WTC11 (cell line): Measurements from ENCODE around the gene UTS2B. TPM values are rescaled to one million over a fixed set of nuclear protein-coding genes. Genes with fewer than 3 reads are reported as not detected.

Experiments used
- ATAC-seq: fragments of 200-7000 bp; cut with Tn5 transposase; 2 replicates; pipeline ENCODE4 v1.10.0; 2021; ENCODE audit warnings: mild to moderate bottlenecking, moderate library complexity
- CTCF ChIA-PET: fragments of 300-600 bp; sonication (Branson Sonifier 250); formaldehyde crosslinking; loops from one replicate; lab custom pipeline; 2021; ENCODE audit warnings: antibody characterized with exemption; lab: Charles Lee
- POLR2A ChIA-PET: fragments of 350-600 bp; sonication (Branson Sonifier 250); formaldehyde crosslinking; loops from one replicate; lab custom pipeline; 2021; ENCODE audit warnings: antibody characterized with exemption; lab: Charles Lee
- DNase-seq: peaks from one replicate; pipeline ENCODE4 v3.0.0; 2021; ENCODE audit warnings: low spot score
- H3K27ac Mint-ChIP-seq: 2 replicates; pipeline ENCODE4 v1.8.0; 2021; ENCODE audit warnings: mixed read lengths
- H3K27me3 Mint-ChIP-seq: 2 replicates; pipeline ENCODE4 v1.8.0; 2021; ENCODE audit warnings: low read depth, mild to moderate bottlenecking, moderate library complexity, mixed read lengths
- H3K36me3 Mint-ChIP-seq: 2 replicates; pipeline ENCODE4 v1.8.0; 2021; ENCODE audit warnings: mixed read lengths
- H3K4me1 Mint-ChIP-seq: 2 replicates; pipeline ENCODE4 v1.8.0; 2022; ENCODE audit warnings: mixed read lengths
- H3K4me3 Mint-ChIP-seq: 2 replicates; pipeline ENCODE4 v1.8.0; 2021; ENCODE audit warnings: mild to moderate bottlenecking, moderate library complexity, mixed read lengths
- H3K9me3 Mint-ChIP-seq: 2 replicates; pipeline ENCODE4 v1.8.0; 2021; ENCODE audit warnings: mixed read lengths
- ESRRA ChIP-seq: sonication (generic); formaldehyde crosslinking; IDR thresholded peaks from 2 replicates; pipeline ENCODE4 v1.8.1; 2022; ENCODE audit warnings: mild to moderate bottlenecking, missing genetic modification reagents, borderline replicate concordance
- GTF2I ChIP-seq: fragments of 250-450 bp; sonication (Bioruptor Pico); conservative IDR thresholded peaks from 2 replicates; pipeline ENCODE4 v1.4.0; 2021; ENCODE audit warnings: mild to moderate bottlenecking
- JAZF1 ChIP-seq: fragments of 250-450 bp; sonication (Bioruptor Pico); IDR thresholded peaks from 2 replicates; pipeline ENCODE4 v1.9.0; 2021; ENCODE audit warnings: moderate library complexity, mild to moderate bottlenecking, inconsistent platforms
- JUN ChIP-seq: sonication (generic); formaldehyde crosslinking; IDR thresholded peaks from 2 replicates; pipeline ENCODE4 v1.8.0; 2023; ENCODE audit warnings: mild to moderate bottlenecking, missing genetic modification reagents
- NFE2L1 ChIP-seq: sonication (generic); formaldehyde crosslinking; IDR thresholded peaks from 2 replicates; pipeline ENCODE4 v1.8.1; 2023; ENCODE audit warnings: missing genetic modification reagents
- NR3C1 ChIP-seq: sonication (generic); formaldehyde crosslinking; conservative IDR thresholded peaks from 2 replicates; pipeline ENCODE4 v1.8.1; 2023; ENCODE audit warnings: low read depth, mild to moderate bottlenecking, missing genetic modification reagents
- PRRX2 ChIP-seq: fragments of 250-450 bp; sonication (Bioruptor Pico); IDR thresholded peaks from 2 replicates; pipeline ENCODE4 v1.8.0; 2021; ENCODE audit warnings: mild to moderate bottlenecking
- SP1 ChIP-seq: sonication (generic); formaldehyde crosslinking; conservative IDR thresholded peaks from 2 replicates; pipeline ENCODE4 v1.8.1; 2022; ENCODE audit warnings: missing genetic modification reagents
- TP53 ChIP-seq: sonication (generic); formaldehyde crosslinking; IDR thresholded peaks from 2 replicates; pipeline ENCODE4 v1.8.1; 2023; ENCODE audit warnings: mild to moderate bottlenecking, missing genetic modification reagents
- ZNF219 ChIP-seq: sonication (generic); formaldehyde crosslinking; IDR thresholded peaks from 2 replicates; pipeline ENCODE4 v1.8.0; 2023; ENCODE audit warnings: missing genetic modification reagents, mild to moderate bottlenecking, borderline replicate concordance
- ZNF423 ChIP-seq: fragments of 250-450 bp; sonication (Bioruptor Pico); IDR thresholded peaks from 2 replicates; pipeline ENCODE4 v2.1.2; 2022; ENCODE audit warnings: mild to moderate bottlenecking, moderate library complexity
- ZNF671 ChIP-seq: fragments of 250-450 bp; sonication (Bioruptor Pico); IDR thresholded peaks from 2 replicates; pipeline ENCODE4 v1.8.0; 2021; ENCODE audit warnings: mild to moderate bottlenecking
- total RNA-seq: library from RNA; stranded (reverse); gene quantifications from 3 replicates; pipeline ENCODE4 v1.2.3, GENCODE V29; 2021
- TF ChIP-seq, protein P1 (sequence below): sonication (generic); formaldehyde crosslinking; IDR thresholded peaks from 2 replicates; pipeline ENCODE4 v1.8.1; 2022; ENCODE audit warnings: low read depth, missing genetic modification reagents, borderline replicate concordance
- TF ChIP-seq, protein P2 (sequence below): sonication (generic); formaldehyde crosslinking; IDR thresholded peaks from 2 replicates; pipeline ENCODE4 v1.8.1; 2022; ENCODE audit warnings: mild to moderate bottlenecking, missing genetic modification reagents, moderate library complexity, borderline replicate concordance
- TF ChIP-seq, protein P3 (sequence below): sonication (generic); formaldehyde crosslinking; IDR thresholded peaks from 2 replicates; pipeline ENCODE4 v1.8.0; 2022; ENCODE audit warnings: mild to moderate bottlenecking, missing genetic modification reagents
- TF ChIP-seq, protein P4 (sequence below): fragments of 250-450 bp; sonication (Bioruptor Pico); IDR thresholded peaks from 2 replicates; pipeline ENCODE4 v2.1.2; 2022; ENCODE audit warnings: mild to moderate bottlenecking, moderate library complexity
- TF ChIP-seq, protein P5 (sequence below): sonication (generic); formaldehyde crosslinking; conservative IDR thresholded peaks from 2 replicates; pipeline ENCODE4 v1.8.1; 2022; ENCODE audit warnings: mild to moderate bottlenecking, missing genetic modification reagents
- TF ChIP-seq, protein P6 (sequence below): sonication (generic); formaldehyde crosslinking; IDR thresholded peaks from 2 replicates; pipeline ENCODE4 v1.8.0; 2022; ENCODE audit warnings: mild to moderate bottlenecking, missing genetic modification reagents
- TF ChIP-seq, protein P7 (sequence below): fragments of 250-450 bp; sonication (Bioruptor Pico); IDR thresholded peaks from 2 replicates; pipeline ENCODE4 v1.9.0; 2021; ENCODE audit warnings: mild to moderate bottlenecking, borderline replicate concordance
- TF ChIP-seq, protein P8 (sequence below): sonication (generic); formaldehyde crosslinking; IDR thresholded peaks from 2 replicates; pipeline ENCODE4 v1.8.0; 2023; ENCODE audit warnings: missing genetic modification reagents, mild to moderate bottlenecking, borderline replicate concordance

UTS2B gene
- total RNA-seq, 1 experiment from 2014 or later = not detected

DNA sequence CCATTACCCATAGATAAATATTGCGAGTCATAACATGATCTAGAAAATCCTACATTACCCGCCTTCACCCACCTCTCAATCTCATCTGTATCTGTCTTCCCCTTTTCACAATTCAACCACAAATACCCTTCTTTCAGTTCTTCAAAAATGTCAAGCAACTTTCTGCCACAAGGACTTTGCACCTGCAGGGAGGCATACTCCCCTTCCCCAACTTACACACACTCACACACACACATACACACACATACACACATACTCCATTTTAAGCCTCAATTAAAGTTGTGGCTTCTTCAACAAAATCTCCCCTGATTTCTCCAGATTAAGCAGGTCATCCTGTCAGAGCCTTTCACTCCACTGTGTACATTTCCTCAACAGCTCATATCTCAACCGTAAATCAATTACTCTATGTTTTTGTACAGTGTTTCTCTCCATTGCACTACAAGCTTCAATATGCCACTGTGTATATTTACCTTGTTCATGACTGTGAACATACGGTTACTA, 34.2 kb downstream of the UTS2B start:
- POLR2A ChIA-PET = no interaction called here
- H3K4me1 Mint-ChIP-seq = peaks cover 12% of the 10 kb centered on the region
- H3K4me3 Mint-ChIP-seq = no peak overlapping the region
- TF ChIP-seq NFE2L1 (CRISPR knock-in tag) (no peak), SP1 (CRISPR knock-in tag) (no peak), NR3C1 (CRISPR knock-in tag) (no peak), ZNF671 (CRISPR knock-in tag) (no peak), ZNF423 (no peak), TP53 (CRISPR knock-in tag) (no peak), ESRRA (CRISPR knock-in tag) (no peak), GTF2I (CRISPR knock-in tag) (no peak), ZNF219 (CRISPR knock-in tag) (no peak), PRRX2 (CRISPR knock-in tag) (no peak), JUN (CRISPR knock-in tag) (no peak), JAZF1 (CRISPR knock-in tag) (no peak)
- TF ChIP-seq, protein P1, sequence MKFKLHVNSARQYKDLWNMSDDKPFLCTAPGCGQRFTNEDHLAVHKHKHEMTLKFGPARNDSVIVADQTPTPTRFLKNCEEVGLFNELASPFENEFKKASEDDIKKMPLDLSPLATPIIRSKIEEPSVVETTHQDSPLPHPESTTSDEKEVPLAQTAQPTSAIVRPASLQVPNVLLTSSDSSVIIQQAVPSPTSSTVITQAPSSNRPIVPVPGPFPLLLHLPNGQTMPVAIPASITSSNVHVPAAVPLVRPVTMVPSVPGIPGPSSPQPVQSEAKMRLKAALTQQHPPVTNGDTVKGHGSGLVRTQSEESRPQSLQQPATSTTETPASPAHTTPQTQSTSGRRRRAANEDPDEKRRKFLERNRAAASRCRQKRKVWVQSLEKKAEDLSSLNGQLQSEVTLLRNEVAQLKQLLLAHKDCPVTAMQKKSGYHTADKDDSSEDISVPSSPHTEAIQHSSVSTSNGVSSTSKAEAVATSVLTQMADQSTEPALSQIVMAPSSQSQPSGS = no peak
- TF ChIP-seq, protein P2, sequence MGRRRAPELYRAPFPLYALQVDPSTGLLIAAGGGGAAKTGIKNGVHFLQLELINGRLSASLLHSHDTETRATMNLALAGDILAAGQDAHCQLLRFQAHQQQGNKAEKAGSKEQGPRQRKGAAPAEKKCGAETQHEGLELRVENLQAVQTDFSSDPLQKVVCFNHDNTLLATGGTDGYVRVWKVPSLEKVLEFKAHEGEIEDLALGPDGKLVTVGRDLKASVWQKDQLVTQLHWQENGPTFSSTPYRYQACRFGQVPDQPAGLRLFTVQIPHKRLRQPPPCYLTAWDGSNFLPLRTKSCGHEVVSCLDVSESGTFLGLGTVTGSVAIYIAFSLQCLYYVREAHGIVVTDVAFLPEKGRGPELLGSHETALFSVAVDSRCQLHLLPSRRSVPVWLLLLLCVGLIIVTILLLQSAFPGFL (CRISPR knock-in tag) = no peak
- TF ChIP-seq, protein P3, sequence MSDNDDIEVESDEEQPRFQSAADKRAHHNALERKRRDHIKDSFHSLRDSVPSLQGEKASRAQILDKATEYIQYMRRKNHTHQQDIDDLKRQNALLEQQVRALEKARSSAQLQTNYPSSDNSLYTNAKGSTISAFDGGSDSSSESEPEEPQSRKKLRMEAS (CRISPR knock-in tag) = no peak
- TF ChIP-seq, protein P4, sequence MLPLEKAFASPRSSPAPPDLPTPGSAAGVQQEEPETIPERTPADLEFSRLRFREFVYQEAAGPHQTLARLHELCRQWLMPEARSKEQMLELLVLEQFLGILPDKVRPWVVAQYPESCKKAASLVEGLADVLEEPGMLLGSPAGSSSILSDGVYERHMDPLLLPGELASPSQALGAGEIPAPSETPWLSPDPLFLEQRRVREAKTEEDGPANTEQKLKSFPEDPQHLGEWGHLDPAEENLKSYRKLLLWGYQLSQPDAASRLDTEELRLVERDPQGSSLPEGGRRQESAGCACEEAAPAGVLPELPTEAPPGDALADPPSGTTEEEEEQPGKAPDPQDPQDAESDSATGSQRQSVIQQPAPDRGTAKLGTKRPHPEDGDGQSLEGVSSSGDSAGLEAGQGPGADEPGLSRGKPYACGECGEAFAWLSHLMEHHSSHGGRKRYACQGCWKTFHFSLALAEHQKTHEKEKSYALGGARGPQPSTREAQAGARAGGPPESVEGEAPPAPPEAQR = no peak
- TF ChIP-seq, protein P5, sequence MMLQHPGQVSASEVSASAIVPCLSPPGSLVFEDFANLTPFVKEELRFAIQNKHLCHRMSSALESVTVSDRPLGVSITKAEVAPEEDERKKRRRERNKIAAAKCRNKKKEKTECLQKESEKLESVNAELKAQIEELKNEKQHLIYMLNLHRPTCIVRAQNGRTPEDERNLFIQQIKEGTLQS = no peak
- TF ChIP-seq, protein P6, sequence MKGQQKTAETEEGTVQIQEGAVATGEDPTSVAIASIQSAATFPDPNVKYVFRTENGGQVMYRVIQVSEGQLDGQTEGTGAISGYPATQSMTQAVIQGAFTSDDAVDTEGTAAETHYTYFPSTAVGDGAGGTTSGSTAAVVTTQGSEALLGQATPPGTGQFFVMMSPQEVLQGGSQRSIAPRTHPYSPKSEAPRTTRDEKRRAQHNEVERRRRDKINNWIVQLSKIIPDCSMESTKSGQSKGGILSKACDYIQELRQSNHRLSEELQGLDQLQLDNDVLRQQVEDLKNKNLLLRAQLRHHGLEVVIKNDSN (CRISPR knock-in tag) = no peak
- TF ChIP-seq, protein P7, sequence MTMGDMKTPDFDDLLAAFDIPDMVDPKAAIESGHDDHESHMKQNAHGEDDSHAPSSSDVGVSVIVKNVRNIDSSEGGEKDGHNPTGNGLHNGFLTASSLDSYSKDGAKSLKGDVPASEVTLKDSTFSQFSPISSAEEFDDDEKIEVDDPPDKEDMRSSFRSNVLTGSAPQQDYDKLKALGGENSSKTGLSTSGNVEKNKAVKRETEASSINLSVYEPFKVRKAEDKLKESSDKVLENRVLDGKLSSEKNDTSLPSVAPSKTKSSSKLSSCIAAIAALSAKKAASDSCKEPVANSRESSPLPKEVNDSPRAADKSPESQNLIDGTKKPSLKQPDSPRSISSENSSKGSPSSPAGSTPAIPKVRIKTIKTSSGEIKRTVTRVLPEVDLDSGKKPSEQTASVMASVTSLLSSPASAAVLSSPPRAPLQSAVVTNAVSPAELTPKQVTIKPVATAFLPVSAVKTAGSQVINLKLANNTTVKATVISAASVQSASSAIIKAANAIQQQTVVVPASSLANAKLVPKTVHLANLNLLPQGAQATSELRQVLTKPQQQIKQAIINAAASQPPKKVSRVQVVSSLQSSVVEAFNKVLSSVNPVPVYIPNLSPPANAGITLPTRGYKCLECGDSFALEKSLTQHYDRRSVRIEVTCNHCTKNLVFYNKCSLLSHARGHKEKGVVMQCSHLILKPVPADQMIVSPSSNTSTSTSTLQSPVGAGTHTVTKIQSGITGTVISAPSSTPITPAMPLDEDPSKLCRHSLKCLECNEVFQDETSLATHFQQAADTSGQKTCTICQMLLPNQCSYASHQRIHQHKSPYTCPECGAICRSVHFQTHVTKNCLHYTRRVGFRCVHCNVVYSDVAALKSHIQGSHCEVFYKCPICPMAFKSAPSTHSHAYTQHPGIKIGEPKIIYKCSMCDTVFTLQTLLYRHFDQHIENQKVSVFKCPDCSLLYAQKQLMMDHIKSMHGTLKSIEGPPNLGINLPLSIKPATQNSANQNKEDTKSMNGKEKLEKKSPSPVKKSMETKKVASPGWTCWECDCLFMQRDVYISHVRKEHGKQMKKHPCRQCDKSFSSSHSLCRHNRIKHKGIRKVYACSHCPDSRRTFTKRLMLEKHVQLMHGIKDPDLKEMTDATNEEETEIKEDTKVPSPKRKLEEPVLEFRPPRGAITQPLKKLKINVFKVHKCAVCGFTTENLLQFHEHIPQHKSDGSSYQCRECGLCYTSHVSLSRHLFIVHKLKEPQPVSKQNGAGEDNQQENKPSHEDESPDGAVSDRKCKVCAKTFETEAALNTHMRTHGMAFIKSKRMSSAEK (CRISPR knock-in tag) = no peak
- TF ChIP-seq, protein P8, sequence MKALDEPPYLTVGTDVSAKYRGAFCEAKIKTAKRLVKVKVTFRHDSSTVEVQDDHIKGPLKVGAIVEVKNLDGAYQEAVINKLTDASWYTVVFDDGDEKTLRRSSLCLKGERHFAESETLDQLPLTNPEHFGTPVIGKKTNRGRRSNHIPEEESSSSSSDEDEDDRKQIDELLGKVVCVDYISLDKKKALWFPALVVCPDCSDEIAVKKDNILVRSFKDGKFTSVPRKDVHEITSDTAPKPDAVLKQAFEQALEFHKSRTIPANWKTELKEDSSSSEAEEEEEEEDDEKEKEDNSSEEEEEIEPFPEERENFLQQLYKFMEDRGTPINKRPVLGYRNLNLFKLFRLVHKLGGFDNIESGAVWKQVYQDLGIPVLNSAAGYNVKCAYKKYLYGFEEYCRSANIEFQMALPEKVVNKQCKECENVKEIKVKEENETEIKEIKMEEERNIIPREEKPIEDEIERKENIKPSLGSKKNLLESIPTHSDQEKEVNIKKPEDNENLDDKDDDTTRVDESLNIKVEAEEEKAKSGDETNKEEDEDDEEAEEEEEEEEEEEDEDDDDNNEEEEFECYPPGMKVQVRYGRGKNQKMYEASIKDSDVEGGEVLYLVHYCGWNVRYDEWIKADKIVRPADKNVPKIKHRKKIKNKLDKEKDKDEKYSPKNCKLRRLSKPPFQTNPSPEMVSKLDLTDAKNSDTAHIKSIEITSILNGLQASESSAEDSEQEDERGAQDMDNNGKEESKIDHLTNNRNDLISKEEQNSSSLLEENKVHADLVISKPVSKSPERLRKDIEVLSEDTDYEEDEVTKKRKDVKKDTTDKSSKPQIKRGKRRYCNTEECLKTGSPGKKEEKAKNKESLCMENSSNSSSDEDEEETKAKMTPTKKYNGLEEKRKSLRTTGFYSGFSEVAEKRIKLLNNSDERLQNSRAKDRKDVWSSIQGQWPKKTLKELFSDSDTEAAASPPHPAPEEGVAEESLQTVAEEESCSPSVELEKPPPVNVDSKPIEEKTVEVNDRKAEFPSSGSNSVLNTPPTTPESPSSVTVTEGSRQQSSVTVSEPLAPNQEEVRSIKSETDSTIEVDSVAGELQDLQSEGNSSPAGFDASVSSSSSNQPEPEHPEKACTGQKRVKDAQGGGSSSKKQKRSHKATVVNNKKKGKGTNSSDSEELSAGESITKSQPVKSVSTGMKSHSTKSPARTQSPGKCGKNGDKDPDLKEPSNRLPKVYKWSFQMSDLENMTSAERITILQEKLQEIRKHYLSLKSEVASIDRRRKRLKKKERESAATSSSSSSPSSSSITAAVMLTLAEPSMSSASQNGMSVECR (CRISPR knock-in tag) = no peak
- no peaks in the 10 kb centered on the region for H3K9me3 Mint-ChIP-seq
- CTCF ChIA-PET = no interaction called here
- no peak for DNase-seq
- H3K27ac Mint-ChIP-seq = no peak overlapping the region
- ATAC-seq = no peak
- H3K27me3 Mint-ChIP-seq = no peaks in the 10 kb centered on the region
- no peaks in the 10 kb centered on the region for H3K36me3 Mint-ChIP-seq
